ENCODE results near the gene RASGRF1. TPM values are rescaled to one million over a fixed set of nuclear protein-coding genes. Genes with fewer than 3 reads are reported as not detected.

The RASGRF1 gene
- polyA plus RNA-seq, 1 donor (not counting 4 experiments of a cell fraction or from before 2014, with no cell fraction given): 0.08 TPM

GRCh38 chr15:79060175-79060574 lies 30.4 kb downstream of the RASGRF1 start:
- Histone ChIP-seq H3K9ac (ENCODE audit: control insufficient read depth, extremely low read depth, insufficient read depth, low read length) (no peak overlapping the region), H3K27ac (ENCODE audit: control insufficient read depth, insufficient read depth, low read length) (no peak overlapping the region), H2AFZ (ENCODE audit: control insufficient read depth, low read length) (no peak overlapping the region), H4K20me1 (ENCODE audit: control insufficient read depth, extremely low read depth, insufficient read depth, low read length) (no peaks in the 10 kb centered on the region), H3K79me2 (ENCODE audit: control insufficient read depth, insufficient read depth, low read length) (no peaks in the 10 kb centered on the region), H3K9me1 (ENCODE audit: control insufficient read depth, extremely low read depth, insufficient read depth, low read length) (no peaks in the 10 kb centered on the region), H3K36me3 (ENCODE audit: control insufficient read depth in 2 of 2, extremely low read depth in 1 of 2, insufficient read depth in 2 of 2, low read length in 2 of 2) (no peaks in the 10 kb centered on the region), H3K4me1 (ENCODE audit: control insufficient read depth, extremely low read depth, insufficient read depth, low read length) (no peaks in the 10 kb centered on the region), H3K4me2 (ENCODE audit: control insufficient read depth, extremely low read depth, insufficient read depth, low read depth, low read length) (no peak overlapping the region), H3K9me3 (ENCODE audit: control insufficient read depth, low read depth, low read length) (no peaks in the 10 kb centered on the region), H3K27me3 (ENCODE audit: control insufficient read depth, extremely low read depth, insufficient read depth, low read length) (peaks cover 3% of the 10 kb centered on the region), H3K4me3 (ENCODE audit: control insufficient read depth in 2 of 3, extremely low read depth in 1 of 3, insufficient read depth in 2 of 3, low read depth in 1 of 3, low read length in 3 of 3) (no peak overlapping the region)
- FAIRE-seq (no peak), DNase-seq (ENCODE audit: low read depth, low spot score) (no peak)
- no peak for TF ChIP-seq CTCF (optimal IDR thresholded peaks at IDR 0.05 in 1 of 3, IDR thresholded peaks at IDR 0.05 in 1 of 3, conservative IDR thresholded peaks at IDR 0.05 in 1 of 3; ENCODE audit: extremely low read depth in 1 of 3, insufficient read depth in 2 of 3, low read length in 3 of 3)
- TF ChIP-seq EZH2 (IDR thresholded peaks at IDR 0.05; ENCODE audit: low read length): no peak
- dilution Hi-C loops (cut with MboI; ENCODE audit: extremely low pct_ligation_motif_present, low sequenced_read_pairs): no loop called here

GRCh38 chr15:79059081-79059572 lies 31.5 kb downstream of the RASGRF1 start:
- Histone ChIP-seq H3K27ac (ENCODE audit: control insufficient read depth, insufficient read depth, low read length) (no peak overlapping the region), H3K4me3 (ENCODE audit: control insufficient read depth in 2 of 3, extremely low read depth in 1 of 3, insufficient read depth in 2 of 3, low read depth in 1 of 3, low read length in 3 of 3) (no peak overlapping the region), H3K9ac (ENCODE audit: control insufficient read depth, extremely low read depth, insufficient read depth, low read length) (no peak overlapping the region), H3K36me3 (ENCODE audit: control insufficient read depth in 2 of 2, extremely low read depth in 1 of 2, insufficient read depth in 2 of 2, low read length in 2 of 2) (no peaks in the 10 kb centered on the region), H2AFZ (ENCODE audit: control insufficient read depth, low read length) (no peak overlapping the region), H3K4me2 (ENCODE audit: control insufficient read depth, extremely low read depth, insufficient read depth, low read depth, low read length) (no peak overlapping the region), H3K27me3 (ENCODE audit: control insufficient read depth, extremely low read depth, insufficient read depth, low read length) (peaks cover 3% of the 10 kb centered on the region), H3K9me1 (ENCODE audit: control insufficient read depth, extremely low read depth, insufficient read depth, low read length) (no peaks in the 10 kb centered on the region), H3K4me1 (ENCODE audit: control insufficient read depth, extremely low read depth, insufficient read depth, low read length) (no peaks in the 10 kb centered on the region), H3K9me3 (ENCODE audit: control insufficient read depth, low read depth, low read length) (no peaks in the 10 kb centered on the region), H4K20me1 (ENCODE audit: control insufficient read depth, extremely low read depth, insufficient read depth, low read length) (no peaks in the 10 kb centered on the region), H3K79me2 (ENCODE audit: control insufficient read depth, insufficient read depth, low read length) (no peaks in the 10 kb centered on the region)
- dilution Hi-C loops (cut with MboI; ENCODE audit: extremely low pct_ligation_motif_present, low sequenced_read_pairs): no loop called here
- FAIRE-seq (no peak), DNase-seq (ENCODE audit: low read depth, low spot score) (no peak)
- TF ChIP-seq EZH2 (IDR thresholded peaks at IDR 0.05; ENCODE audit: low read length): no peak
- no peak for TF ChIP-seq CTCF (optimal IDR thresholded peaks at IDR 0.05 in 1 of 3, IDR thresholded peaks at IDR 0.05 in 1 of 3, conservative IDR thresholded peaks at IDR 0.05 in 1 of 3; ENCODE audit: extremely low read depth in 1 of 3, insufficient read depth in 2 of 3, low read length in 3 of 3)
